SK-N-MC (cell line): Measurements from ENCODE around the gene CDC42EP4.

Experiments
- DNase-seq: peaks from one replicate; pipeline ENCODE4 v3.0.0-alpha.2; 2011; ENCODE audit warnings: low read depth, low spot score
- H3K27ac ChIP-seq: fragments of 200-600 bp; sonication (generic); 2 replicates; pipeline ENCODE4 v1.5.1; 2016; ENCODE audit warnings: mixed run types
- H3K36me3 ChIP-seq: fragments of 200-600 bp; sonication (generic); 2 replicates; pipeline ENCODE4 v1.6.1; 2017; ENCODE audit warnings: antibody characterized with exemption, low read length, mixed read lengths; ENCODE audit not compliant: insufficient read depth
- H3K4me3 ChIP-seq: fragments of 200-600 bp; sonication (generic); 2 replicates; pipeline ENCODE4 v1.5.1; 2016
- H3K9ac ChIP-seq: fragments of 200-600 bp; sonication (generic); 2 replicates; pipeline ENCODE4 v1.8.0; 2017; ENCODE audit warnings: mixed run types, mixed read lengths; ENCODE audit not compliant: insufficient read length
- H3K9me3 ChIP-seq: fragments of 200-600 bp; sonication (generic); 2 replicates; pipeline ENCODE4 v1.6.1; 2017; ENCODE audit warnings: low read depth, mild to moderate bottlenecking, antibody characterized with exemption, low read length, moderate library complexity, mixed read lengths
- EZH2 ChIP-seq: fragments of 200-600 bp; sonication (generic); IDR thresholded peaks from one replicate; pipeline ENCODE4 v1.6.1; 2017; ENCODE audit warnings: antibody characterized with exemption
- FOXP2 ChIP-seq: optimal IDR thresholded peaks from 2 replicates; pipeline ENCODE3; 2011; ENCODE audit warnings: mild to moderate bottlenecking, moderate library complexity; ENCODE audit not compliant: insufficient read depth; ENCODE audit errors: extremely low read length, control extremely low read depth
- POLR2AphosphoS5 ChIP-seq: IDR thresholded peaks from 2 replicates; pipeline ENCODE4 v1.6.1; 2012; ENCODE audit warnings: mild to moderate bottlenecking, low read depth, low read length, borderline replicate concordance

Gene CDC42EP4

DNA sequence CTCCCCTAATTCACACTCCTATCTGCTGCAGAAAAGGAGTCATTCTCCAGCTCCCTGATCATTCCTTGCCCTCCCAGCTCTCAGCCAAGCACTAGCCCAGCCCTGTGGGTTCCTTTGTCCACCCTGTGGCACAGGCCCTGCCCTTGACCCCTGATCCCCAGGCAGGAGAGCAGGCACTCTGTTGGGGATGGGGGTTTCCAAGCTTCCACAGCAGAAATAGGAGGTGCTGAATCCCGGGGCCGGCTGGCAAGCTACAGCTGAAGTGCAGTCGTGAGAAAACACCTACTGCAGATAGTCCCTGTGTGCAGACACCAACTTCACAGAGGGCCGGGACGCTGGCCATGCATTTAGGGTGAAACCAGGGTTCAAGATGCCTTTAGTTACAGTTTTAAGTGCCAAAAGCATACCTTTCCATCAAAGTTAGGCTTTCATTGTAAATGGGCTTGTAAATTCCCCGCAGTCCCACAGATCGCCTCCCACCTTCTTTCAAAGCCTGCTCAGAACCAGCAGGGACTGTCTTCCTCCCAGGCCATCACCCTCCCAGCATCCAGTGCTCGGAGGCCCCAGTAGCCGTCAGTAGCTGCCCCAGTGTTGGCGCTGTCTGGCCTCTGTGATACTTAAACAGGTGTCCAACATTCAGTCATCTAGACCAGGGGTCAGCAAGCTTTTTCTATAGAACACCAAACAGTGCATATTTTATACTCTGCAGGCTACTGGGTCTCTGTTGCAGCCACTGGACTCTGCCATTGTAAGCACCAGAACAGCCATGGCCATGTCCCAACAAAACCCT, 60.8 kb downstream of the CDC42EP4 start:
- TF ChIP-seq FOXP2: no peak
- TF ChIP-seq EZH2: no peak
- no peak for TF ChIP-seq POLR2AphosphoS5
- H3K4me3 ChIP-seq: no peak overlapping the region

DNA sequence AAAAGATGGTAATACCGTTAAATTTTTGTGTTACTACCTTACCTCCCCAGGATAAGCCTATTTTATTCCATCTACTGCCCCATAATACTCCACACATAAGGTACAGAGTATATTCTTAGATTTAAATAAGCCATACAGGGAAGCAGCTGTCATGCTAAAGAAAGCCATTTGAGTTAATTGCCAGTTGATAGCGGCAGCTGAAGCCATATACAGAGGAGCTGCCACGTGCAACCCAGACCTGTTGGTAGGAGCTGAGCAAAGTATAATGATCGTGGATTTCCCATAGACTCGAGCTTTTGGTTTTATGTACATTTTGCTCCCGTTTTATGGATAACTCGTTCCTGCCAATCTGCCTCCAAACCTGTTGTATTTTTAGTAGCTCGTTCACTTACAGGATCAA, 62.1 kb downstream of the CDC42EP4 start:
- no peak overlapping the region for H3K9ac ChIP-seq
- no peak overlapping the region for H3K4me3 ChIP-seq
- no peaks in the 10 kb centered on the region for H3K9me3 ChIP-seq
- no peak for DNase-seq
- no peaks in the 10 kb centered on the region; the same call in 1 of the 2 replicates for H3K36me3 ChIP-seq
- TF ChIP-seq FOXP2 (no peak), POLR2AphosphoS5 (no peak), EZH2 (no peak)
- H3K27ac ChIP-seq: no peak overlapping the region

More for the DNA sequence above, 60.8 kb downstream of the CDC42EP4 start:
- Histone ChIP-seq H3K27ac (no peak overlapping the region), H3K9me3 (no peaks in the 10 kb centered on the region), H3K9ac (no peak overlapping the region), H3K36me3 (no peaks in the 10 kb centered on the region)
- DNase-seq: no peak

DNA sequence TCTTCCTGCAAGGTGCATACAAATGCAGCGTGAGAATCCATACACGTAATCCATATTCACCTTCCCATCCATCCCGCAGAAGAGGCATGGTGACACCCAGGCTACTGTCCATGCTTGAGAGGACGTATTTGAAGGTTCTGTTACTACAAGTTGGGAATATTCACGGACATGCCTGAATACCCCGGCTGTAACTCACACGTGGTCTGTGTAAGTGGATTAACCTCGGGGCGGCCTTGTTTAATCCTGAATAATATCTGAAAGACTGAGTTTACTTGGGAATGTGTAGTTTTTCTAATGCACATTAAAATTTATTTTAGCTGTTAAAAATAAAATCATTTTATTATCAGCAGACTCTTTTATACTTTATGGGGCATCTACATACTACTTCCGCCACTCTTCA, 63.3 kb downstream of the CDC42EP4 start:
- no peak overlapping the region for H3K9ac ChIP-seq
- no peak for TF ChIP-seq FOXP2
- TF ChIP-seq EZH2: no peak
- H3K9me3 ChIP-seq: no peaks in the 10 kb centered on the region
- no peak overlapping the region for H3K4me3 ChIP-seq
- H3K27ac ChIP-seq: no peak overlapping the region
- H3K36me3 ChIP-seq: no peaks in the 10 kb centered on the region; the same call in 1 of the 2 replicates
- no peak for DNase-seq

DNA sequence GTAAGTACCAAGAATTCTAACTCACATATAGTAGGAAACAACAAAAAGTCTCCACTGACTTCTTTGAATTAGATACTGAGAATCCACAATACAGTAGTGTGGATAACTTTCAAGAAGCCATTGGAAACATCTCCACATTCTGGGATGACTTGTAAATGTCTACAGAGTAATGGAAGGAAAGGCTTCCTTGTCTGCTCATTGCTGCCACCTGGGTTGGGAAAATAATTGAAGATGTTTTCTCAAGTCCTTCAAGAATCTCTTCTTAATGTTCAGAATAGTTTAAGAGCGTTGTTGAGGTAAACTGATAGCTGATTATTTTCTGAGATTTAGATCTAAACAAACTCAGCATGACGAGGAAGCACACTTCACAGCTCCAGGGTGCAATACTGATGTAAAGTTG, 64.1 kb downstream of the CDC42EP4 start:
- Histone ChIP-seq H3K27ac (no peak overlapping the region), H3K9me3 (no peaks in the 10 kb centered on the region), H3K9ac (no peak overlapping the region), H3K36me3 (peaks cover 1% of the 10 kb centered on the region), H3K4me3 (no peak overlapping the region)
- DNase-seq: no peak
- TF ChIP-seq FOXP2 (no peak), EZH2 (no peak), POLR2AphosphoS5 (no peak)

DNA sequence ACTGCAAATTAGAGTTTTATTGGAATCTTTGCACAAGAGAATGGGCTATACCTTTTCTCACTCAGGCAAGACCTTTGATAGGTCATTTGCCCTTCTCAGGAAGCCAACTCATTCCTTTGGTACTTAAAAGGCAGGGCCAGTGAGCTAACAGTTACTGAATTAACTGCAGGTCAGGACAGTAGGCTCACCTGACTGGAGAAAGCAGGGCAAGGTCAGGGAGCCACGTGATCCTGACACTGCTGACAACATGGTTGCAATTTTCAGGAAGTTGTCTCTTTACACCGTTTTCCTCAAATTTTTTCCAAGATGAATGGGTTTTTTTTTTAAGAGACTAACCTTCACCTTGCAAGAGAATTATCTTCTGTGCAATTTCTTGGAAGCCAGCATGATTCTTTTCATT, 71.2 kb downstream of the CDC42EP4 start:
- no peak for DNase-seq
- H3K9me3 ChIP-seq: no peaks in the 10 kb centered on the region
- H3K9ac ChIP-seq: no peak overlapping the region
- TF ChIP-seq POLR2AphosphoS5 (no peak), FOXP2 (no peak), EZH2 (no peak)
- peaks cover 29% of the 10 kb centered on the region for H3K36me3 ChIP-seq
- no peak overlapping the region for H3K4me3 ChIP-seq
- H3K27ac ChIP-seq: no peak overlapping the region

DNA sequence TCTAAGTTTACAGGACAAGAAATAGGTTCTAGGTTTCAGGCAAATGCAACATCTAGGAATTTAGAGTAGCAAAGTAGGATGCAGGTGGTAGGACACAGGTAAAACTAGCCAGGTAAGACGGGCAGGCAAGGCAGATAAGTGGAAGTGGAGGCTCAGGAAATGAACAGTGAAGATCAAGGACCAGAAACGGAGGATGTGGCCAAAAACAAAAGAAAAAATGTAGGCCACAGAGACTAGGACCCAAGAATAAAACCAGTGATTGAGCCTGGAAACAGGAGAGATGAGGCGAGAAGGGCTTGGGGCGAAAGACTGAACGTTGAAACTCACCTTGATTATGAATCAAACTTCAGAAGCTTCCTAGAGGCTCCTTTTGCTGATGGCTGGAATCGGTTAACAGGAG, 74.1 kb downstream of the CDC42EP4 start:
- peaks cover 41% of the 10 kb centered on the region for H3K36me3 ChIP-seq
- TF ChIP-seq FOXP2: no peak
- TF ChIP-seq POLR2AphosphoS5: no peak
- no peak overlapping the region for H3K4me3 ChIP-seq
- no peak overlapping the region for H3K27ac ChIP-seq
- H3K9ac ChIP-seq: no peak overlapping the region
- DNase-seq: no peak
- no peaks in the 10 kb centered on the region for H3K9me3 ChIP-seq

DNA sequence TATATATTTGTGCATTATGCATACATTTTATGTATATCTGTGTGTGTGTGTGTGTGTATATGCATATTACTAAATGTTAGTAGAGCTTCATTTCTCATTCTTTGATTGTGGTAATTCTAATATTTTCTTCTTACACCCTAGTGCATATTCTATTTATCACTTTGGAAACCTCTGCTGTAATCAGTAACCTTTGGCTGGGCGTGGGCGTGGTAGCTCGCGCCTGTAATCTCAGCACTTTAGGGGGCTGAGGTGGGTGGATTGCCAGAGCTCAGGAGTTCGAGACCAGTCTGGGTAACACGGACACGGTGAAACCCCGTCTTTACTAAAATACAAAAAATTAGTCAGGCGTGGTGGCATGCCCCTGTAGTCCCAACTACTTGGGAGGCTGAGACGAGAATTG, 77.1 kb downstream of the CDC42EP4 start:
- no peak for TF ChIP-seq FOXP2
- no peak for TF ChIP-seq POLR2AphosphoS5
- TF ChIP-seq EZH2: no peak
- no peak overlapping the region for H3K4me3 ChIP-seq
- H3K9me3 ChIP-seq: no peaks in the 10 kb centered on the region
- no peak overlapping the region for H3K27ac ChIP-seq
- DNase-seq: no peak
- peaks cover 34% of the 10 kb centered on the region for H3K36me3 ChIP-seq
- no peak overlapping the region for H3K9ac ChIP-seq
